PC-3 (cell line): ENCODE data around the gene TEDDM1. TPM values are rescaled to one million over a fixed set of nuclear protein-coding genes. Genes with fewer than 3 reads are reported as not detected.

ENCODE experiments used
- ATAC-seq: fragments of 200-7000 bp; cut with Tn5 transposase; 2 replicates; pipeline ENCODE4 v1.9.1; 2020; ENCODE audit warnings: mild to moderate bottlenecking, moderate library complexity
- BruUV-seq: library from RNA; stranded (reverse); fragments of 400-500 nt; replicated peaks from 2 replicates; lab custom pipeline; 2021; lab: Mats Ljungman, UMichigan
- CTCF ChIA-PET: fragments of 300-600 bp; sonication (Branson Sonifier 250); formaldehyde crosslinking; loops from one replicate; lab custom pipeline; 2022; ENCODE audit warnings: antibody characterized with exemption; lab: Charles Lee
- POLR2A ChIA-PET: fragments of 300-600 bp; sonication (Branson Sonifier 250); formaldehyde crosslinking; loops from one replicate; lab custom pipeline; 2022; ENCODE audit warnings: antibody characterized with exemption; ENCODE audit not compliant: unreplicated experiment; lab: Charles Lee
- DNase-seq: peaks from one replicate; pipeline ENCODE4 v3.0.0-alpha.2; 2015
- H2AFZ ChIP-seq: fragments of 300-600 bp; sonication (generic); 2 replicates; pipeline ENCODE4 v1.6.0; 2016; ENCODE audit warnings: antibody characterized with exemption, low read length
- H3F3A ChIP-seq: fragments of 300-600 bp; sonication (generic); one replicate; pipeline ENCODE4 v1.6.0; 2017; ENCODE audit warnings: antibody characterized with exemption, low read length, control low read depth, mild to moderate bottlenecking; ENCODE audit not compliant: unreplicated experiment
- H3K27ac ChIP-seq: fragments of 300-600 bp; sonication (generic); 2 replicates; pipeline ENCODE4 v1.5.1; 2016; ENCODE audit warnings: mild to moderate bottlenecking, low read length
- H3K27me3 ChIP-seq: fragments of 300-600 bp; sonication (generic); 2 replicates; pipeline ENCODE4 v1.6.1; 2016; ENCODE audit warnings: low read length, mixed read lengths
- H3K36me3 ChIP-seq: fragments of 300-600 bp; sonication (generic); 2 replicates; pipeline ENCODE4 v1.6.1; 2016; ENCODE audit warnings: low read depth, mixed run types, low read length, mixed read lengths
- H3K4me1 ChIP-seq: fragments of 300-600 bp; sonication (generic); 2 replicates; pipeline ENCODE4 v1.5.1; 2016; ENCODE audit warnings: low read length; ENCODE audit not compliant: insufficient read depth
- H3K4me2 ChIP-seq: fragments of 300-600 bp; sonication (generic); 2 replicates; pipeline ENCODE4 v1.6.0; 2016; ENCODE audit warnings: low read length
- H3K4me3 ChIP-seq: fragments of 300-600 bp; sonication (generic); 2 replicates; pipeline ENCODE4 v1.5.1; 2016; ENCODE audit warnings: mild to moderate bottlenecking, low read length, mixed read lengths
- H3K79me2 ChIP-seq: fragments of 300-600 bp; sonication (generic); 2 replicates; pipeline ENCODE4 v1.6.1; 2017; ENCODE audit warnings: low read length, mixed read lengths
- H3K9ac ChIP-seq: fragments of 300-600 bp; sonication (generic); 2 replicates; pipeline ENCODE4 v1.6.0; 2016; ENCODE audit warnings: mild to moderate bottlenecking, low read length
- H3K9me2 ChIP-seq: fragments of 300-600 bp; sonication (generic); replicated peaks from 2 replicates; pipeline ENCODE4 v1.6.1; 2016; ENCODE audit warnings: mixed run types, low read length, mixed read lengths
- H3K9me3 ChIP-seq: fragments of 300-600 bp; sonication (generic); 2 replicates; pipeline ENCODE4 v1.6.1; 2016; ENCODE audit warnings: low read length, mixed read lengths
- H4K20me1 ChIP-seq: fragments of 300-600 bp; sonication (generic); 2 replicates; pipeline ENCODE4 v1.6.1; 2016; ENCODE audit warnings: low read length, mixed read lengths
- CTCF ChIP-seq: fragments of 300-600 bp; sonication (generic); conservative IDR thresholded peaks from 2 replicates; pipeline ENCODE4 v1.5.1; 2017; ENCODE audit warnings: antibody characterized with exemption, low read depth, mild to moderate bottlenecking, low read length
- EZH2 ChIP-seq: fragments of 300-600 bp; sonication (generic); IDR thresholded peaks from one replicate; pipeline ENCODE4 v1.6.1; 2017; ENCODE audit warnings: antibody characterized with exemption, mild to moderate bottlenecking, low read length; ENCODE audit not compliant: unreplicated experiment
- EZH2phosphoT487 ChIP-seq: fragments of 300-600 bp; sonication (generic); IDR thresholded peaks from 2 replicates; pipeline ENCODE4 v1.6.1; 2018; ENCODE audit warnings: mild to moderate bottlenecking, antibody characterized with exemption, low read length, borderline replicate concordance
- intact Hi-C: fragments of 100-400 bp; cut with micrococcal nuclease; formaldehyde crosslinking; loops from 2 replicates; pipeline ENCODE4 v1.9.0; 2023
- total RNA-seq: library from RNA; depleted of rRNA; stranded (reverse); fragments of >200 nt; gene quantifications from 2 replicates; pipeline ENCODE4 v1.2.3, GENCODE V29; 2014

The TEDDM1 gene
- total RNA-seq, 1 experiment from 2014 or later = not detected

DNA sequence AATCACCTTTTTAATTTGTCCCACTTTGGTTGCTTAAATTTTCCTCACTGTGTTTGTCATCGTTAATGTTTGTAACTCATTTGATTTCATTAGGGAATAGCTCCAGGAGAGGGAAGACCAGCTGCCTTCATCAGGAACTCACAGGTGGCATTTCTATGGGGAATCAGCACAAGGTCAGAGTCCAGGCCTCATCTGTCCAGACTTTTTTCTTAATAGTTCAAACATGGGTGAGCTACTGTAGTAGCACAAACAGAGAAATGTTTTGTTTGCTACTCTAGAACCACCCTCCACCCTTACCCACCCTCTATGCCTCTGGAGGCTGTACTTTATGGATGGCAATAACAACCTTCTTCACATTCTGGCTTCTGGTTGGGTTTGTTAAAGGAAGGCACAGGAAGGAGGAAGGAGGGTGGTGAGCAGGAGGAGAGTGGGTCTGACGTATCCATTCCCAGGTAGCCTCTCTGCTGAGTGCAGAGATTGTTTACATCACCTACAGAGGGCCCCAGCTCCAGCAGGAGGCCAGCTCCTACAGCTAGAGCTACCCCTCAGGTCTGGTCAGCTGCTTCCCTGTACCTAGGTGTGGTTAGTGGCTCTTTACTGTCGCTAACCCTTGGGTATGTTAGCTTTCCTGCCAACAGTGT lies 8.1 kb upstream of the TEDDM1 start:
- intact Hi-C loops = no loop called here
- no peaks in the 10 kb centered on the region for H3K27me3 ChIP-seq
- H3K79me2 ChIP-seq = no peaks in the 10 kb centered on the region
- no peak overlapping the region for H2AFZ ChIP-seq
- no TSS peak for BruUV-seq
- no peak overlapping the region for H3K27ac ChIP-seq
- no peaks in the 10 kb centered on the region for H3K9me2 ChIP-seq
- ChIA-PET POLR2A (no interaction called here), CTCF (no interaction called here)
- no peaks in the 10 kb centered on the region for H3K36me3 ChIP-seq
- H3K4me3 ChIP-seq = no peak overlapping the region
- no peaks in the 10 kb centered on the region for H3F3A ChIP-seq
- H3K9me3 ChIP-seq = no peaks in the 10 kb centered on the region
- H3K4me2 ChIP-seq = no peak overlapping the region
- ATAC-seq (no peak), DNase-seq (no peak)
- no peaks in the 10 kb centered on the region for H4K20me1 ChIP-seq
- TF ChIP-seq CTCF = no peak
- TF ChIP-seq EZH2phosphoT487 = no peak
- TF ChIP-seq EZH2 = no peak
- H3K4me1 ChIP-seq = no peaks in the 10 kb centered on the region
- H3K9ac ChIP-seq = no peak overlapping the region

- TF ChIP-seq CTCF (no peak), EZH2phosphoT487 (no peak), EZH2 (no peak)
- H2AFZ ChIP-seq = no peak overlapping the region
- H3K9me3 ChIP-seq = no peaks in the 10 kb centered on the region
- no peaks in the 10 kb centered on the region for H3K36me3 ChIP-seq
- H3K27me3 ChIP-seq = no peaks in the 10 kb centered on the region
- H3K9ac ChIP-seq = no peak overlapping the region
- no peak overlapping the region for H3K4me3 ChIP-seq
- no TSS peak for BruUV-seq
- intact Hi-C loops = no loop called here
- H3K4me2 ChIP-seq = no peak overlapping the region
- no peaks in the 10 kb centered on the region for H3K9me2 ChIP-seq
- ChIA-PET POLR2A (interaction anchor here (0.5 kb wide), 1 partner anchor 113 kb away, joined by 3 read pairs; no protein-coding TSS in a partner anchor), CTCF (no interaction called here)
- DNase-seq (no peak), ATAC-seq (no peak)
- no peak overlapping the region for H3K27ac ChIP-seq
- no peaks in the 10 kb centered on the region for H3K4me1 ChIP-seq
- no peaks in the 10 kb centered on the region for H4K20me1 ChIP-seq
- H3F3A ChIP-seq = no peaks in the 10 kb centered on the region
- H3K79me2 ChIP-seq = no peaks in the 10 kb centered on the region
These were observed 7.3 kb upstream of the TEDDM1 start for GRCh38 chr1:182407724-182408123.

DNA sequence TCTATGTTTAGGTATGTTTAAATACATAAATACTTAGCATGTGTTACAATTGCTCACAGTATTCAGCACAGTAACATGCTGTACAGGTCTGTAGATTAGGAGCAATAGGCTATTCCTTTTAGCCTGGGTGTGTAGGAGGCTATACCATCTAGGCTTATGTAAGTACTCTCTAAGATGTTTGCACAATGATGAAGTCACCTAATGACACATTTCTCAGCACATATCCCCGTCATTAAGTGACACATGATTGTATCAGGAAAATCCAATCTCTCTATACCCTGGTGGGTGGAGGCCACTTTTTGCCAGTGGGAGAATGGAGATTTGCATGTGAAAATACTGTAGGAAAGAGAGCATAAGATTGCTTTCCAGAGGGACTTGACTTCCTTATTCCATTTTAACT lies 5.5 kb upstream of the TEDDM1 start:
- BruUV-seq = no TSS peak
- H3K9ac ChIP-seq = no peak overlapping the region
- POLR2A ChIA-PET = no interaction called here

More for the DNA sequence above, 5.5 kb upstream of the TEDDM1 start:
- no peaks in the 10 kb centered on the region for H3K27me3 ChIP-seq
- H3K36me3 ChIP-seq = no peaks in the 10 kb centered on the region
- H2AFZ ChIP-seq = no peak overlapping the region
- TF ChIP-seq EZH2phosphoT487 (no peak), CTCF (no peak), EZH2 (no peak)
- ATAC-seq (no peak), DNase-seq (peak; percentile 27)
- no peak overlapping the region for H3K27ac ChIP-seq
- no peaks in the 10 kb centered on the region for H4K20me1 ChIP-seq
- no peaks in the 10 kb centered on the region for H3K9me2 ChIP-seq
- intact Hi-C loops = no loop called here
- H3K4me2 ChIP-seq = no peak overlapping the region
- H3F3A ChIP-seq = no peaks in the 10 kb centered on the region
- H3K4me3 ChIP-seq = no peak overlapping the region
- CTCF ChIA-PET = no interaction called here
- H3K4me1 ChIP-seq = no peaks in the 10 kb centered on the region
- no peaks in the 10 kb centered on the region for H3K79me2 ChIP-seq
- H3K9me3 ChIP-seq = no peaks in the 10 kb centered on the region
